ENCODE measurements around the gene EYA2.
"Not testable (repeated sequence)": the region's sequence is repeated elsewhere in the genome, so short reads cannot be mapped to it uniquely, and the experiment has no call there.

Gene EYA2

DNA sequence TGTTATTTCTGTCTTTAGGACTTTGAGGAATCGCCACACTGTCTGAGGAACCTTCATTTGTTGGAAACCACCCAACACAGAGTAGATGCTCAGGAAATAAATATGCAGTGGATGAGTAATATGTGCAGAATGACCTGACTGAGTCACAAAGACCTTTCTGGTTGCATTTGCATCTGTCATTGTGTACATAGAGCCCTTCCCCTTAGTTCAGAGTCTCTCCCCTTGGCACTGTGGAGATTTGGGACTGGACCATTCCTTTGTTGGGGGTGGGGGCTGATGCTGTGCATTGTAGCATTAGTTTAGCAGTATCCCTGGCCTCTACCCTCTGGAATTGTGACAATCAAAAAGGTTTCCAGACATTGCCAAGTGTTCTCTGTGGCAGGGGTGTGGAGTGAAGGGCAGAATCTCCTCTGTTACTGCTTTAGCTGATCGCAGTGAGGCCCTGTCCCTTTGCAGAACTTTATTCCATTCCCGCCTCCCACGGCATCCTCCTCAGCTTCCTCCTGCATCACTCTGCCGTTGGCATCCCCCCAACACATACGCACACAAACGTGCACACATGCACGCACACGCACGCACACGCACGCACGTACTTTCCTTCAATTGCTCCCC is 64.5 kb downstream of the EYA2 start:
- no peak for DNase-seq

DNA sequence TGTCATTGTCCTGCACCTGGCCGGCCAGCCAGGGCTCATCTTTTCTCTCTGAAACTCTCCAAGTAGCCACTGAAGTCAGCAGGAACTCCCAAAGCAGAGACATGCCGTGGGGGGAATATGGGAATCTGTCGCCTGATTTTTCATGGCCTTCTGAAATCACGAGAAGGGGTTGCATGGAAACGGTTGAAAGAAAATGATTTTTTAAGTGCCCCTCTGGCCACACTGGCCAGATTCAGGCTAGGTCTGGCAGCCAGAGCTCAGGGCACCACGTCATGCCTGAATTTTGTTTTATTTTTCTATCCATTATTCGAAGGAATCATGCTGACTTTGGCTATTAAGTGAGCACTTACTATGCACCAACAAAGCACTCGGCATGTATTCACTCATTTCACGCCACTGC is 65.2 kb downstream of the EYA2 start:
- DNase-seq = no peak

DNA sequence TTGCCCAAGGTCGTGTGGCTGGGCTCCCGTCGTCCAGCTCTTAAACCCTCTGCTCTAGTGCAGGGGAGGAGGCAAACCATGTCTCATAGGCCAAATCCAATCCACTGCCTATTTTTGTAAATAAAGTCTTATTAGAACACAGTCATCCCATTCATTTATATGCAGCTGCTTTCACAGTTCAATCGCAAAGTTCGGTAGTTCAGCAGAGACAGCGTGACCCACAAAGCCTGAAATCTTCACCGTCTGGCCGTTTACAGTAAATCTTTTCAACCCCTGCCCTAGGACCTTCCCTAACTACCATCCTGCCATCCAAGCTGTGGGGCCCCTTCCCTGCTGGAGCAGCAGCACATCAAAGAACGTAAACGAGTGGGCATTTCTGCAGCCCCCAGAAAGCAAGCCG is 65.9 kb downstream of the EYA2 start:
- DNase-seq = no peak

DNA sequence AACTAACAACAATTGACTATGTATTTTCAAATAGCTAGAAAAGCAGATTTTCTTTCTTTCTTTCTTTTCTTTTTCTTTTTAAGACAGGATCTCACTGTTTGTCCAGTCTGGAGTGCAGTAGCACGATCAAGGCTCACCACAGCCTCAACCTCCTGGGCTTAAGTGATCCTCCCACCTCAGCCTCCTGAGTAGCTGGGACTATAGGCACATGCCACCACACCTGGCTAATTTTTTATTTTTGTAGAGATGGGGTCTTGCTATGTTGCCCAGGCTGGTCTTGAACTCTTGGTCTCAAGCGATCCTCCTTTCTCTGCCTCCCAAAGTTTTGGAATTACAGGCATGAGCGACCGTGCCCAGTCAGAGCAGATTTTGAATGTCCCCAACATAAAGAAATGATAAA is 67.3 kb downstream of the EYA2 start:
- not testable (repeated sequence) for DNase-seq

DNA sequence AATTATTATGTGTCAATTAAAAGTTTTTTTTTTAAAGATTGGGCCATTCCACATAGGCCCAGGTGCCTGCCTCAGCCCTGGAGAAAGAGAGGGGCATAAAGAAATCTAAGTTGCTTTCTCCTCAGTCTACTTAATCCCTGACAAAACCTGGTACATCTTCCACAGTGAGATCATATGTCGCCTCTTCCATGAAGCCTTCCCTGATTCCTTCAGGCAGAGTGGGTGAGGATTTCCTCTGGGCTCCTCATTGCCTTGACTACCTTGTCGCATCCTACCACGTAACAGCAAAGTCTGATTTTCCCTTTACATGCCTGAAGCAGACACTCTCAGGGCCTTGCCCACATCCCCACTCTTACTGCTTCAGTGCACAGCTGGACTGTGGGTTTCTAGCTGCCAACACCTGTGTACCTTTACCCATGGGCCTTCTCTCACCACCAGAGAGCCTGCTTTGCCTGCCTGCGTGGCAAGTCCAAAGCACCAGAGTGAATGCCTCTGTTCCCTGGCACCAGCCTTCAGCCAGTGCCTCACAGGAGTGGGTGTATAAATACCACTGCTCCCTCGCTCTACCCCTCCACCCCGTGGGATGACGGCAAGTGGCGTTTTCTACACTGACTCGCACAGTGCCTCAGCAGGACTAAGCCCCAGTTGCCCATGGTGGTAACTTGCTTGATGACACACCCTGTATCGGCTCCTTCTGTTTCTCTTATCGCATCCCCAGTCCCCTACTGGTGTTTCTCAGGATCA is 68.0 kb downstream of the EYA2 start:
- DNase-seq = no peak

DNA sequence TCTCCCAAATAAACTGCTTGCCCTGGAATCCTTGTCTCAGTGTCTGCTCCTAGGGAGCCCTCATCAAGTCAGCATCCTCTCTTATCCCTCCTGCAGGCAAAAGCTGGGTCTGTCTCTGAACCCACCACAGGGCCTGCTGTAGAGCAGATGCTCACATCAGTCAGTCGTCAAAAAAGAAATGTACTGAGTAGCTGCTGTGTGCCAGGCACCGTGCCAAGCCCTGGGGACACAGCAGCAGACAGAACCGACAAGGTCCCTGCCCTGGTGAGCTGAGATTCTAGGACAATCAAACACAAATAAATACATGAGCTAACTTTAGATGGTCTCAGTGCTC is 68.5 kb downstream of the EYA2 start:
- DNase-seq = no peak

DNA sequence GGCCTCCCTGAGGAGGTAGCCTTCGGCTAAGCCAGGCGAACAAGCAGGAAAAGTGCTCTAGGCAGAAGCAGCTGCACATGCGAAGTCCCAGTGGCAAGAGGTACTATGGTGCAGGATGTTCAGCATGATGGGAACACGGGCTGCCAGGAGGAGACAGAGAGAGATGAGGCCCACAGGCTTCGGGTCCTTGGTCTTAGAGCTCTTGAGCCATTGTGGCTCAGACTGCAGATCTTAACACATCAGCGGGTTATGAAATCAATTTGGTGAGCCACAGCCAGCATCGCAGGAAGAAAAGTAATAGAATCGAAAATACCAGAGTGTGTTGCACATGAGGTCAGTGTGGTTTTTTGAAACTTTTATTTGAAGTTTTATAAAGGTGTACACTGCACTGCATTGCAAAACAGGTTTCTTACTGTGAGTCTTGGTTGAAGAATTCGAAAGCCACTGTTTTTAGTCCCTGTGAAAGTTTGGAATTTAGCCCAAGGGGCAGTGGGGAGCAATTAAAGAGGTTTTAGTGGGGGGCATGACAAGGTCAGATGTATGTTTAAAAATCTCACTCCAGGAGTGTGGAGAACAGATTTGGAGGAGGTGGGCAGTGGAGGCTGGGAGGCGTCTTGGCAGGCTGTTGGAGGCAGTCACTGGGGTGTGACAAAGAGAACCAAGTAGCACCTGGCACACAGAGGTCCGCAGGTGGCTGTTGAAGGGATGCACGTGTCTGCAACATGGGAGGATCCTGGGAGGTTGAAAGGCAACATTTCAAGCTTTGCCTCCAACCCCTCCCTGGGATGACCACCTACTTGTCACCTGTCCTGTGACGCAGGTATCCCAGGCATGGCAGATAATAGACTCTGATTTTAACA is 69.3 kb downstream of the EYA2 start:
- DNase-seq = no peak

DNA sequence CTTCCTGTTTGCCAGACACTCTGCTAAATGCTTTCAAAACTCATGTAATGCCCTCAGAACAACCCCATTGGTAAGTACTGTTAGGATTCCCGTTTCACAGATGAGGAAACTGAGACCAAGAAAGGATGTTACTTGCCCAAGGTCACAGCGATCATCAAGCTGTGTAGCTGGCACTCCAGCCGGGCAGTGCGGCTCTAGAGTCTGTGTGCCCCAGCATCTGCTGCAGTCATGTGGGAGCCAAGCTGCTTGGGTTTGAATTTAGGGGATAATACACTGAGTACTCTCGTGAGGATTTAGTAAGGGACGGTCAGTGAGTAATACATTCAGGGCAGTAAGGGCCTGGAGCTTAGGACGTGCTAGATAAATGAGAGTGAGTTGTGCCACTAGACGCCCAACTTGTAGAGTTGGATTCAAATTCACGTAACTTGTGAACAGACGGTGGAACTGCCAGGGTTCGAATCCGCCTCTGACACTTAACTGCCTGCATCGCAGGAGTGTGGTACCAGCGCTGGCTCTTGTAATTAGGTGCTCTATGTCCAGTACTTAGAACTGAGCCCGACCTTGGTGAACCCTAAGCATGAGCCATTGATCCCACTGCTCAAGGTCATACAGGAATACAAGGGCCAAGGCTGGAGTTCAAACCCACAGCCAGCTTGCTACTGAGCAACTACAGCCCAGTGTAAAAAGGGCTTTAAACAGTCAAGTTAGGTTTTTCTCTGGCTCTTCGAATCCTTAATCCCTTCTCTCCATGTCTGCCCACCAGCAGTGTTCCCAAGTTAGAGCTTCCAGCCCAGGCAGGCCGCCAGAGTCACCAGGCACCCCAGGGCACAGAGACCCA is 70.2 kb downstream of the EYA2 start:
- no peak for DNase-seq

DNA sequence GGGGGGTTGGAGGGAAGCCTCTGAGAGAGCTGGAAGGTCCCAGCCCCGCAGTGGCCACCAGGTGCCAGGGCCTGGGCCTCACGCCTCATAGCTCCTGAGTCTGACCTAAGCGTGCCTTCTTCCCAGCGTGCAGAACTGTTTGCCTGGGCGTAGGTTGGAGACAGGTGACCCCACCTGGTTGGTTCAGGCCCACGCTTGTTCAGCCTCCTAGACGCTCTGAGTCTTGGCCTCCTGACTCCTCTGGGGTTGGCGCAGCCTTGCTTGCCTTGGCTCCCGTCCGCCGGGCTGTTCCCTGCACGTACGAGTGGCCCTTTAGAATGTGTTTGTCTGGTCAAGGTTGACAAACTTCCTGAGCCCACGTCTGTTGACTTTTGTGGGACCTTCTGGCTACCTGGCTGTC is 70.8 kb downstream of the EYA2 start:
- DNase-seq = no peak

DNA sequence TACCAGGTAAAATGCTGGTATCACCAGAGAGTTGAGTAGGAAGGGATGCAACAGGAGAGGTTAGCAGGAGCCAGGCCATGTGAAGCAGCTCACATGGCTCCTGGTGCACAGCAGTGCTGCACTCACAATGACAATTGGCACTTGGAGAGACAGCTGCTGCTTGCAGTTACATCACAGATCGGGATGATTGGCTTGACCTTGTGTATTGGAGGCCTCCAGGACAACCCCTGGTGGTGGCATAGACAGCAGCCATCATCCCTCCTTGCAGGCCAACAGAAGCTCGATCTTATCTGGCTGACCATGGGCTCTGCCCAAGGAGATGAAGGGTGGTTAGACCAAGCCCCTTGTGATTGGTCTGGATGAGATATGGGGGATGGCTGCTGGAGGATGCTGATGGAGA is 73.0 kb downstream of the EYA2 start:
- DNase-seq = no peak

DNA sequence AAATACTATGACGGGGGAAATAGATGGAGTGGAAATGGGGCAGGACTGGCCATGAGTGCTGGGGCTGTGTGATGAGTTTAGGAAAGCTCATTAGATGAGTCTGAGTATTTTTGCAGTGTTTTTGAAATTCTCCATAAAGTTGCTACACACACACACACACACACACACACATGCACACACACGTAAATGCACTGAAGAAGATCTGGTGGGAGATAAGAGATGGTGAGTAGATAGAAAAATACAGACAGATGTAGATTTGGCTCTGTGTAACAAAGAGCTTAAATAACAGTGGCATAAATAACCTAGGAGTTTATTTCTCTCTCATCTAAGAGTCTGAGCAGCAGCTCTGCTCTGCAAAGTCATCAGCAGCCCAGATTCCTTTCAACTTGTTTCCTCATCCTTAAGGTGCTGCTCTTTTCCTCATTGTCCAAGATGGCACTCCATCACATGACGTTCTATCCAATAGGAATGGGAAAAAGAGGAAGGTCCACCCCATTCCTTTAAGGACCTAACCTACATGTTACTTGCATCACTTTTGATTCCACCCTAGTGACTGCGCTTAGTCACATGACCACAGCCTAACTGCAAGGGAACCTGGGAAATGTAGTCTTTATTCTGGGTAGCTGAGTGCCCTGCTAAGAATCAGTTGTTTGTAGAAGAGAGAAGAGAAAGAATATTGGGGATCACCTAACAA is 76.4 kb downstream of the EYA2 start:
- no peak for DNase-seq

DNA sequence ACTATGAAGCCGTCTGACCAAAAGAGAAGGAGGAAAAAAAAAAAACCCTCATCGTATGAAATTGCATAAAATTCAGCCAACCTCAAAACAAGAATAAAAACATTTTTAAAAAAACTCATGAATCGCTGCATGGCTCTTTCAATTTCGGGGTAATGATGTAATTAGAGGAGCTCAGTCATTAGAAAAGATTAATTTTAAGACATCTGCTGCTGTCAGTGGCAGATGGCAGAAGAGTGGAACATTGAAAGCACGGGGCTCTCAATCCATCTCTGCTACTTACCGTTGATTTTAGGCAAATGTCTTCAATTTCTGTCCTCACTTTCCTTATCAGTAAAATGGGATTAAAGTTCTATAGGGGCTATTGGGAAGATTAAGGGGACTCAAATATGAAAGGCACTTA is 79.1 kb downstream of the EYA2 start:
- DNase-seq = no peak

DNA sequence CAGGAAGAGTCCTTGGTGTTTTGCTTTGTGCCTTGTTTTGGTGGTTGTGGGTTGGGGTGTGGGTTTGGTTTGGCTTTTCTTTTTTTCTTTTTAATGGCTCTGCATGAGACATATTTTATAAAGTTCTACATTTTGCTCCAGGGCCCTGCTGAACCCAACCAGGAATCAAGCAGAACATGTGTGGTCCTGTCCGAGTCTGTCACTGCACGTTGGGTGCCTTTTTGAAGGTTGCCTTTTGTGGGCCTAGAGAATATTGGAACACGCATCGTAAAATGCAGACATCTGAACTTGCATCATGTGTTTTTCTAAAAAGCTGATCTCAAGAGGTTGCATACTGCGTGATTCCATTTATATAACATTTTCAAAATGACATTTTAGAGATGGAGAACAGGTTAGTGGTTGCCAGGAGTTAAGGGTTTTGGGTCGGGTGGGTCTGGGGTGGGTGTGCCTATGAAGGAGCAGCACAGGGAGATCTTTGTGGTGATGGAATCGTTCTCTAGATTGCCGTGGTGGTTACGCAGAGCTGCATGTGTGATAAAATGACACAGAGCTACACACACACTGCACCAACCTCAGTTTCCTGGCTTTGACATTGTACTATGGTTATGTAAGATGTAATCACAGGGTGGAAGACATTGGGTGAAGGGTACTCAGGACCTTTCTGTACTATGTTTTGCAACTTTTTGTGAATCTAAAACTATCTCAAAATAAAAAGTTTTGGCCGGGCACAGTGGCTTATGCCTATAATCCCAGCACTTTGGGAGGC is 80.2 kb downstream of the EYA2 start:
- DNase-seq = no peak

DNA sequence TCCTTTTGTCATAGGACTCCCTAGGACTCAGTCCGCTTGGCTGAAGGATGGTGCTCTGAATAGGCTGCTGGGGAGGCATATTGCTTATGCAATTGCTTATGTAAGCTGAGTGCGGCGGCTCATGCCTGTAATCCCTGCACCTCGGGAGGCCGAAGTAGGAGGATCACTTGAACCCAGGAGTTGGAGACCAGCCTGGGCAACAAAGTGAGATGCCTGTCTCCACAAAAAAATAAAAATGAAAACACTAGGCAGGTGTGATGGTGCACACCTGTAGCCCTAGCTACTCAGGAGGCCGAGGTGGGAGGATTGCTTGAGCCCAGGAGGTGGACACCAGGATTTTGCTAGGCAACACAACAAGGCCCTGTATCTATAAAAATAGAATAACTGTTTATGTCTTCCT is 81.3 kb downstream of the EYA2 start:
- no peak for DNase-seq

DNA sequence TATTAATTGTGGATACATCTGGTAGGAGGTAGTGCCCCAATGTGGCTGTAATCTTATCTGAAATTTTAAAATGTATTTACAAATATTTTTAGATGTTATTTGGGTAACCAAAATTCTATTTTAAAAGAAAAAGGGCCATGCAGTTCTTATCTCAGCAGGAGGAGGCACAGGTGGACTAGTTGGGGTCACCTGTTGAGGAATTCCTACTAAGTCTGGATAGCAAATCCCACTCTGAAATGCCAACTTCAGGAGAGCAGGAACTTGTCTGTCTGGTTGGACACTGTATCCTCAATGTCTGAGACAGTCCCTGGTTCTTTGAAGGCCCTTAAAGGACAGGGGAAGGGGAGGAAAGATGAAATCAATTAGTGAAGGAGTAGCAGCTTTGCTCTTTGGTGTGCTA is 82.6 kb downstream of the EYA2 start:
- DNase-seq = no peak

DNA sequence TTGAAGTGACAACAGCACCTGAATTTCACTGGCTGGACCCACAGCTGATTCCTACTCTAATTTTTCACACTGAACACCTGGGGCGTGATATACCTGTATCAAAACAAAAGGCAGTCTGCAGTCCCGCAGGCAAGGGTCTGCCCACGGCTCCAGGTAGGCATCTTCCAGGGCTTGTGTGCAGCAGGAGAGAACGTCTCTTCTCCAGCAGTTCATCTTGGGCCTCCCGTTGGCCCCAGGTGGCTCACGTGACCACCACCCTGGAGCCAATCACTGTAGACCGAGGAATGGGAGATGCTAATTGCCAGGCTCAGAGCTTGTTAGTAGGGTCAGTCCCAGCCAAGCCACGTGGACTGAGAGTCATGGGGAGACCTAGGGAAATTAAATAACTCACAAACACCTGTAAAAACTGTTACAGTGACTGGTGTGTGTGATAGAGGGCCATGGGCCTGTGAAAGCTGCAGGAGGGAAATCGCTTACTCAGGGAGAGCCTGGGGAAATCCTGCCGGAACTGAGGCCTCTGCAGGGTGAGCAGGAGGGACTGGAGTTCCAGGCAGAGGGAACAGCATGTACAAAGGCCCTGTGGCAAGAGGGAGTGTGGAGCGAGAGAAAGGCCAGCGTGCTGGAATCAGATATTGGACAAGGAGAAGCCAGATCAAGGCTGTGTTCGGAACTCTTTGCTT is 83.4 kb downstream of the EYA2 start:
- DNase-seq = no peak

DNA sequence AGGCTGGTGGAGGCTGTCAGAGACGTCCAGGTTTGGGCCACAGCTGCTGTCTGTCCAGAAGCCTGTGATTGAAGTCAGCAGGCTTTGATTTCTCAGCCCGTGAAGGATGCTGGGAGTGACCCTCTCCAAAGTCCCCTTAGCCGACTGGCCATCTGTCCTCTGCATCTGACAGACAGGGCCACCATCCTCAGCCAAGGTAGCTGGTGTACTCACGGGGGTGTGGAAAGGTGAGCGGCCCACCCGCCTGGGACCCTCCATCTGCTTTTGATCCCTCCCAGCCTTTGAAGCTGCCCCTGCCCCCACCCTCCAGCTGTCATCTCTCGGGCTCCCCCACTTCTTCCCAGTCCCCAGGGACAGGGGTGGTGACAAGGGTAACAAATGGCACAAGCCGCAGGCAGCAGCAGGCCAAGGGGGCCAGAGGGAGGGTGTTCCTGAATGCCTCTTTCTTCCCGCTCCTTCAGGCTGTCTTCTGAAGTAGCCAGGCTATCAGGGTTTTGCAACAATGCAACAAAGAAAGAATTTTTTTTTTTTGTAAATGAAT is 84.4 kb downstream of the EYA2 start:
- DNase-seq = no peak

DNA sequence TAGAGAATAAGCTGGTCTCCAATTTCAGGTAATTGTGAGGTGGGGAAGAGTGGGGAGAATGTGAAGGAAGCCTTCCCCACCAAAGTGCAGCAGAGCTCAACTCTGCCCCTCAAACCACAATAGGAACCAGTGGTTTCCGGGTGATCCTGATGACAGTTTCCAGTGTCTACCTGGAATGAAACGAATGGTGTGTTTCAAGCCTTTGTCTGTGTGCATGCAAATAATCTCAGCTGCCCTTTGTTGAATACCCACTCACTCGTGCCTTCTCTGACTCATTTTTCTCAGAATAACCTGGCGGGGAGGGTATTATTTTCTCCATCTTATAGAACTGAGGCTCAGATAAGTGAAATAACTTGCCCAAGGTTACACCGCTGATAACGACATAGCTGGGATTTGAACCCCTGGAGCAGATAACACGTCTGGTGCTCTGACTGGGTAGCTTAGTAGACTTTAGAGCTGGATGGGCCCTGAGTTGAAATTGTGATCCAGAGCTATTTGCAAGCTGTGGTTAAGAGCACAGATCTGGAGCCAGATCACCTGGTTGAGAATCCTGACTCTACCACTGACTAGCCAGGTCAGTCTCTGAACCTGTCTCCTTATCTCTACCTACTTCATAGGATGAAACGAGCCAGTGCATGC is 85.1 kb downstream of the EYA2 start:
- no peak for DNase-seq

DNA sequence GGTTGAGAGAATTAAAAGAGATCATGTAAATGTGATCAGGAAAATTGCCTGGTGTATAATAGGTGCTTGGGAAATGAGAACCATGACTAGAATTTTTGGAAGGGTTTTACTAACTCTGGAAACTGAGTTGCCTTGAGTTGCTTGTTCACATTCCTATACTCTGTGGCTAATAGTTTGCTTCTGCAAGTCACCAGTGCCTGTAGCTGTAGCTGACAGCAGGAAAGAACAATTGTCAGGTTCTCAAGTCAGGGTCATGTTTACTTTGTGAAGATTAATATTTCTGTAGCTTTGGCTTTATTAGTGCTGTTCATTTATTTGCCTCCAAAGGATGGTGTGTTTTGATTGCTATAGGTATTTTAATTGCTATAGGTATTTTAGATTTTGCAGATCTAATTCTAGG is 86.5 kb downstream of the EYA2 start:
- no peak for DNase-seq

DNA sequence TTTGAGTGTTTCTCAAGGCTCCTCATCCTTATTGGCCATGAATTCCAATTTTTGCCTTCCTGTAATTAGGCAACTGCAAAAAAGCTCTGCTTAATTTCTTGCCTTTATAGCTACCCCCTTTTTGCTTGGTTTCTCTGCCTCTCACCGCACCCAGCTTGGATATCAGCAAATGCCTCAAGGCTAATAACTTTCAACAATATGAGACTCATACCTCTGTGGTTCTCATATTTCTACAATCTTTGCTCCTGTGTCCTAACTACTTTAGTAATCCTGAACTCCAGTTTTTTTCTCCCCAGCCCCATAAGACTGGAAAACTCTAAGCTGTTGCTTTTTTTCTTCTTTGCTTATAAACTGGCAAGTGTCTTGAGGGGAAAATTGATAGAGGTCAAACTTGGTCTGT is 88.8 kb downstream of the EYA2 start:
- DNase-seq = no peak

Data from stimulated activated CD4-positive, alpha-beta T cell treated with anti-CD3 and anti-CD28 coated beads, Interleukin-1b, Interleukin-23, amount 100 ng/mL, for 48 hours (primary cell).